Fibroblast of lung (primary cell): Measurements from ENCODE around the gene CRABP1. TPM values are rescaled to one million over a fixed set of nuclear protein-coding genes. Genes with fewer than 3 reads are reported as not detected.

Experiments
- DNase-seq, 2 donors: peaks; one replicate each; pipeline versions ENCODE4 v3.0.0 to v3.0.0-alpha.2; 2010; ENCODE audit warnings: low read depth in 2 of 2
- H2AFZ ChIP-seq: 2 replicates; pipeline ENCODE4 v1.5.1; 2012; ENCODE audit warnings: low read length, control low read depth, inconsistent platforms
- H3K27ac ChIP-seq: 2 replicates; pipeline ENCODE4 v1.5.1; 2011; ENCODE audit warnings: low read length, control low read depth; ENCODE audit not compliant: insufficient read depth
- H3K27me3 ChIP-seq: 2 replicates; pipeline ENCODE4 v1.5.1; 2011; ENCODE audit warnings: mild to moderate bottlenecking, low read length; ENCODE audit not compliant: control insufficient read depth, insufficient read depth
- H3K36me3 ChIP-seq: 2 replicates; pipeline ENCODE4 v1.5.1; 2011; ENCODE audit warnings: low read length; ENCODE audit not compliant: control insufficient read depth, insufficient read depth
- H3K4me1 ChIP-seq: 2 replicates; pipeline ENCODE4 v1.5.1; 2011; ENCODE audit warnings: low read length; ENCODE audit not compliant: control insufficient read depth, insufficient read depth; ENCODE audit errors: extremely low read depth
- H3K4me2 ChIP-seq: 2 replicates; pipeline ENCODE4 v1.5.1; 2011; ENCODE audit warnings: low read length, control low read depth; ENCODE audit not compliant: insufficient read depth; ENCODE audit errors: extremely low read depth
- H3K4me3 ChIP-seq, 4 experiments: fragments of 200-600 bp in 1 of 4; sonication (generic) in 1 of 4; replicated peaks in 1 of 4; 2 replicates each; pipeline ENCODE4 v1.5.1; 2011 to 2016; ENCODE audit warnings: low read length in 4 of 4, low read depth in 3 of 4, mild to moderate bottlenecking in 3 of 4, control low read depth in 2 of 4, inconsistent platforms in 1 of 4, mixed read lengths in 1 of 4; ENCODE audit not compliant: insufficient read depth in 1 of 4; ENCODE audit errors: control extremely low read depth in 1 of 4
- H3K79me2 ChIP-seq: 2 replicates; pipeline ENCODE4 v1.5.1; 2012; ENCODE audit warnings: mild to moderate bottlenecking, low read length, inconsistent platforms; ENCODE audit not compliant: control insufficient read depth, insufficient read depth
- H3K9ac ChIP-seq: 2 replicates; pipeline ENCODE4 v1.5.1; 2011; ENCODE audit warnings: mild to moderate bottlenecking, low read length, control low read depth; ENCODE audit not compliant: insufficient read depth
- H3K9me3 ChIP-seq: 2 replicates; pipeline ENCODE4 v1.5.1; 2012; ENCODE audit warnings: low read depth, low read length; ENCODE audit not compliant: control insufficient read depth, insufficient read depth
- H4K20me1 ChIP-seq: 2 replicates; pipeline ENCODE4 v1.5.1; 2011; ENCODE audit warnings: low read length; ENCODE audit not compliant: control insufficient read depth, insufficient read depth; ENCODE audit errors: extremely low read depth
- EZH2 ChIP-seq: IDR thresholded peaks from 2 replicates; pipeline ENCODE4 v1.5.1; 2012; ENCODE audit warnings: low read length, control low read depth, mild to moderate bottlenecking; ENCODE audit errors: missing control alignments
- polyA plus RNA-seq, 2 donors: library from polyadenylated mRNA; depleted of rRNA in 1 of 2; stranded (reverse) in 1 of 2; unstranded in 1 of 2; fragments of >200 nt; gene quantifications; 2 replicates each; pipeline ENCODE4 v1.2.1, GENCODE V29; 2011 to 2012; ENCODE audit warnings: missing spikeins in 1 of 2
- total RNA-seq: library from RNA; depleted of rRNA; stranded (reverse); fragments of >200 nt; gene quantifications from 2 replicates; pipeline ENCODE4 v1.2.1, GENCODE V29; 2014
- TF ChIP-seq, protein P1 (sequence below), 2 donors: IDR thresholded peaks in 1 of 2; conservative IDR thresholded peaks in 1 of 2; 1 replicate in 1 of 2; 2 replicates in 1 of 2; pipeline ENCODE4 v1.5.1; 2011 to 2012; ENCODE audit warnings: low read length in 2 of 2, control low read depth in 1 of 2, inconsistent platforms in 1 of 2, low read depth in 1 of 2, mild to moderate bottlenecking in 1 of 2

Gene CRABP1
- total and polyA plus RNA-seq, 2 donors (not counting 1 experiment from before 2014, with no cell fraction given), result not detected

DNA sequence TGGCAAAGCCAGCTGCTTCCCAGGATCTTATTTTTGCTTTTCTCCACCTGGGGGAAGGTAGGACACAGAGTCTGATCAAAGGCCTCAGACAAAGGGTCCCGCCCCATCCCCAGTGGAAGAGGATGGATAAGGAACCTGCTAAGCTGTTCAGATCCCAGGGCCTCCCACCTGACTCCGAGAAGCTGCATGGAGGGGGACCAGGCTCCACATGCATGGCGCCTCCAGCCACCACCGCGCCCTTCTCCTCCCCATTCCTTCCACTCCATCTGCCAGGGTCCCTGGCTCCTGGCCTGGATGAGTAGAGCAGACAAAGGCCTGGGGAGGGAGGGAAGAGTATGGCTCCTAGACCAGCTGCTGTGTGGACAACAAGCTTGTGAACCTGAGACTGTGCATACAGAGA lies 20.0 kb upstream of the CRABP1 start:
- no peak overlapping the region for H3K27ac ChIP-seq
- no peaks in the 10 kb centered on the region for H3K36me3 ChIP-seq

DNA sequence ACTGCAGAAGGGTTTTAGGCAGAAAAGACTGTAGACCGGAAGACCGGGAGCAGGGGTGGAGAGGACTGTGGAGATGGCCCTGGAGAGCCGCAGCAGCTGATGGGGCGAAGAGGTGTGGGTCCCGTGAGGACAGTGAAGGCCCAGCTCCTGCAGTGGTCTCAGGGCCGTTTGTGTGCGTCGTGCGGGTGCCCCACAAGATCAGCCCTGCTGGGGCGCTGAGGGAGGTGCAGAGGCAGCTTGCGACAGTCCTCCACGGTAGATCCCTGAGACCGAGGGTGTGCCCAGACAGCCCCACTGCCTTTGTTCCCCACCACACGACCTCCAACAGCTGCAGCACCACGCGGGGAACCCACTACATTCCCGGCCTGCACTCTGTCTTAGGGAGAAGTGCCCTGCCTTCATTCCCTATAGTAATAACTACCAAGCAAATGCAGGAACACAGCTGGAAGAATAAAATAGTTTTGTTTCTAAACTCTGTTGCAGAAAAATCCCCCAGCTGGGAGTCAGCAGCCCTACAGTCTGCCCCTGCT lies 19.0 kb upstream of the CRABP1 start:
- TF ChIP-seq, protein P1, sequence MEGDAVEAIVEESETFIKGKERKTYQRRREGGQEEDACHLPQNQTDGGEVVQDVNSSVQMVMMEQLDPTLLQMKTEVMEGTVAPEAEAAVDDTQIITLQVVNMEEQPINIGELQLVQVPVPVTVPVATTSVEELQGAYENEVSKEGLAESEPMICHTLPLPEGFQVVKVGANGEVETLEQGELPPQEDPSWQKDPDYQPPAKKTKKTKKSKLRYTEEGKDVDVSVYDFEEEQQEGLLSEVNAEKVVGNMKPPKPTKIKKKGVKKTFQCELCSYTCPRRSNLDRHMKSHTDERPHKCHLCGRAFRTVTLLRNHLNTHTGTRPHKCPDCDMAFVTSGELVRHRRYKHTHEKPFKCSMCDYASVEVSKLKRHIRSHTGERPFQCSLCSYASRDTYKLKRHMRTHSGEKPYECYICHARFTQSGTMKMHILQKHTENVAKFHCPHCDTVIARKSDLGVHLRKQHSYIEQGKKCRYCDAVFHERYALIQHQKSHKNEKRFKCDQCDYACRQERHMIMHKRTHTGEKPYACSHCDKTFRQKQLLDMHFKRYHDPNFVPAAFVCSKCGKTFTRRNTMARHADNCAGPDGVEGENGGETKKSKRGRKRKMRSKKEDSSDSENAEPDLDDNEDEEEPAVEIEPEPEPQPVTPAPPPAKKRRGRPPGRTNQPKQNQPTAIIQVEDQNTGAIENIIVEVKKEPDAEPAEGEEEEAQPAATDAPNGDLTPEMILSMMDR (conservative IDR thresholded peaks at IDR 0.05 in 1 of 2, IDR thresholded peaks at IDR 0.05 in 1 of 2; ENCODE audit: low read depth in 1 of 2, low read length in 2 of 2), result no peak
- no peak for TF ChIP-seq EZH2
- H3K4me2 ChIP-seq, result no peak overlapping the region
- peaks cover 3% of the 10 kb centered on the region for H3K27me3 ChIP-seq
- H3K36me3 ChIP-seq, result no peaks in the 10 kb centered on the region
- no peaks in the 10 kb centered on the region for H3K79me2 ChIP-seq
- H3K27ac ChIP-seq, result no peak overlapping the region
- H4K20me1 ChIP-seq, result no peaks in the 10 kb centered on the region
- H3K9me3 ChIP-seq, result no peaks in the 10 kb centered on the region
- H2AFZ ChIP-seq, result no peak overlapping the region
- no peak overlapping the region for H3K4me3 ChIP-seq
- no peak for DNase-seq
- no peaks in the 10 kb centered on the region for H3K4me1 ChIP-seq
- no peak overlapping the region for H3K9ac ChIP-seq

More for the DNA sequence above, 20.0 kb upstream of the CRABP1 start:
- TF ChIP-seq, protein P1 (conservative IDR thresholded peaks at IDR 0.05 in 1 of 2, IDR thresholded peaks at IDR 0.05 in 1 of 2; ENCODE audit: low read depth in 1 of 2, low read length in 2 of 2), result no peak
- no peak for TF ChIP-seq EZH2
- Histone ChIP-seq H3K4me1 (no peaks in the 10 kb centered on the region), H3K79me2 (no peaks in the 10 kb centered on the region), H3K27me3 (peaks cover 3% of the 10 kb centered on the region), H3K9ac (no peak overlapping the region), H3K4me3 (no peak overlapping the region), H4K20me1 (no peaks in the 10 kb centered on the region), H3K9me3 (no peaks in the 10 kb centered on the region), H3K4me2 (no peak overlapping the region), H2AFZ (no peak overlapping the region)
- no peak for DNase-seq

DNA sequence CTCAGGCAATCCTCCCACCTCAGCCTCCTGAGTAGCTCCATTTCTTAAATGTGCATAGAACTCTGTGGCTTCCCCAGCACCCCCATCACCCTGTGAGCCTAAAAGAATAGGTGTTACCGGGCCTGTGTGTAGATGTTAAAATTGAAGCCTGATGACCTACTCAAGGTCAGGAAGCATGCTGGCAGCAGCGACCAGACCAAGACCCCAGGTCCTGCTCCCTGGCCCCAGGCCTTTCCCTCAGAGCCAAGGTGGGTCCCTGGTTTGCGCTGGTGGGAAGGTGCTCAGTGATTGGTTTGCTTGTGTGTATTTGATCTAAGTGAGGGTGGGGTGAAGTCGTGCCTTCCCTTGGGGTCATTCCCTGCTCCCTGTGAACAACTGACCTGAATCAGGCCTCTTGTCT lies 18.4 kb upstream of the CRABP1 start:
- Histone ChIP-seq H3K4me3 (no peak overlapping the region), H3K27ac (no peak overlapping the region), H3K36me3 (no peaks in the 10 kb centered on the region), H3K4me1 (no peaks in the 10 kb centered on the region), H3K9ac (no peak overlapping the region), H3K9me3 (no peaks in the 10 kb centered on the region), H3K79me2 (no peaks in the 10 kb centered on the region), H2AFZ (no peak overlapping the region), H3K27me3 (peaks cover 3% of the 10 kb centered on the region), H4K20me1 (no peaks in the 10 kb centered on the region), H3K4me2 (no peak overlapping the region)
- no peak for DNase-seq
- TF ChIP-seq, protein P1 (conservative IDR thresholded peaks at IDR 0.05 in 1 of 2, IDR thresholded peaks at IDR 0.05 in 1 of 2; ENCODE audit: low read depth in 1 of 2, low read length in 2 of 2), result no peak
- TF ChIP-seq EZH2, result no peak
